Heart left ventricle (tissue), 16 donors: Measurements from ENCODE around the gene BATF3. TPM values are rescaled to one million over a fixed set of nuclear protein-coding genes. Genes with fewer than 3 reads are reported as not detected.
A peak's percentile ranks its signal among the peaks of the same experiment; 100 is the strongest.

Experiments used
- ATAC-seq, 4 donors: fragments of 200-7000 bp; cut with Tn5 transposase; one replicate each; pipeline ENCODE4 v1.9.1; 2020 to 2022; ENCODE audit warnings: moderate library complexity in 4 of 4, mild to moderate bottlenecking in 3 of 4, moderate number of reproducible peaks in 1 of 4
- DNase-seq, 5 donors: peaks; one replicate each; pipeline ENCODE4 v3.0.0-alpha.2; 2020
- H3K27ac ChIP-seq, 12 donors: fragments of 200-600 bp; sonication (generic) in 4 of 12; one replicate each; pipeline versions ENCODE4 v1.5.0 to v1.8.0; 2016 to 2022; ENCODE audit warnings: mild to moderate bottlenecking in 2 of 12
- H3K27me3 ChIP-seq, 9 donors: fragments of 200-600 bp; sonication (generic) in 2 of 9; one replicate each; pipeline versions ENCODE4 v1.5.1 to v1.8.0; 2016 to 2022; ENCODE audit warnings: mild to moderate bottlenecking in 3 of 9
- H3K36me3 ChIP-seq, 9 donors: fragments of 200-600 bp; sonication (generic) in 2 of 9; one replicate each; pipeline versions ENCODE4 v1.5.0 to v1.8.0; 2018 to 2022; ENCODE audit warnings: mild to moderate bottlenecking in 2 of 9
- H3K4me1 ChIP-seq, 12 donors: fragments of 200-600 bp; sonication (generic) in 4 of 12; one replicate each; pipeline versions ENCODE4 v1.5.0 to v1.8.0; 2016 to 2022; ENCODE audit warnings: mild to moderate bottlenecking in 3 of 12
- H3K4me3 ChIP-seq, 12 donors: fragments of 200-600 bp; sonication (generic) in 4 of 12; one replicate each; pipeline versions ENCODE4 v1.5.0 to v1.8.0; 2017 to 2022; ENCODE audit warnings: mild to moderate bottlenecking in 9 of 12, moderate library complexity in 4 of 12
- H3K9me3 ChIP-seq, 12 donors: fragments of 200-600 bp; sonication (generic) in 4 of 12; one replicate each; pipeline versions ENCODE4 v1.5.0 to v1.8.0; 2016 to 2022; ENCODE audit warnings: mild to moderate bottlenecking in 1 of 12
- POLR2A ChIP-seq, 2 donors: fragments of 450-650 bp; IDR thresholded peaks; one replicate each; pipeline ENCODE4 v1.6.1; 2017; ENCODE audit warnings: antibody characterized with exemption in 2 of 2, mild to moderate bottlenecking in 2 of 2, moderate library complexity in 2 of 2
- WGBS, 4 donors: extraction: QIAGEN DNeasy Blood & Tissue Kit in 2 of 4; methylation state at CpG; one replicate each; pipeline versions ENCODE4 v1.1.5 to v1.1.7; 2013 to 2018; 5-methylcytosine and 5-hydroxymethylcytosine counted together
- intact Hi-C, 10 donors: fragments of 100-400 bp; cut with DNase I; formaldehyde crosslinking; loops; one replicate each; pipeline versions ENCODE4 v1.11.1 to v1.14.2; 2022
- polyA plus RNA-seq, 2 donors: library from polyadenylated mRNA; stranded (reverse); fragments of 200-250 nt; gene quantifications; one replicate each; pipeline ENCODE4 v1.2.3, GENCODE V29; 2013
- total RNA-seq, 9 donors: library from RNA; depleted of rRNA in 2 of 9; stranded (reverse); fragments of >200 nt in 2 of 9; fragmentation: NEBNext Ultra II Directional in 3 of 9; extraction: Animal tissue kit (Norgen Biotek cat#: 25700) in 3 of 9; gene quantifications; one replicate each; pipeline versions ENCODE4 v1.1.0 to v1.2.4, GENCODE V29; 2016 to 2023
- TF ChIP-seq, protein P1 (sequence below), 12 donors: fragments of 200-600 bp; sonication (generic) in 4 of 12; IDR thresholded peaks; one replicate each; pipeline versions ENCODE4 v1.5.0 to v1.8.0; 2018 to 2022; ENCODE audit warnings: antibody characterized with exemption in 12 of 12, mild to moderate bottlenecking in 5 of 12
- donor health status: ischemic (EF 13 %, LVEDD 7.1; RV severe dilation, severe dysfunction).
- donor health status: healthy with polysubstance abuse.
- donor health status: DM: no; HTN: yes; CAD: no.
- donor health status: DM: no; HTN: no; CAD: no.
- donor health status: ischemic (EF 25% LVEDD 6.9; RV normal size, moderate dysfunction).
- donor health status: ischemic (EF 25% LVEDD 5.7; RV mildly dilated, moderate dysfunction).
- donor health status: healthy.
- donor health status: DM: yes; HTN: yes; CAD: no.
- donor health status: ischemic (EF 35%, LVEDD 5.7; RV mildly dilated, moderate dysfunction).
- donor health status: nonischemic (EF 11% LVEDD 7.7; RV severe dilation, severe dysfunction).
- donor health status: DM: yes; HTN: yes; CAD: no.
- donor health status: PGD.
- donor health status: ischemic (EF 29% LVEDD 5.4; RV normal size, mild dysfunction).
- donor health status: nonischemic (EF 23%, LVEDD 6.1; RV moderate dilation, normal function).

BATF3 gene
- total and polyA plus RNA-seq, 11 donors: 0.50 to 8.9 (median 1.2) TPM; not detected in 1

DNA sequence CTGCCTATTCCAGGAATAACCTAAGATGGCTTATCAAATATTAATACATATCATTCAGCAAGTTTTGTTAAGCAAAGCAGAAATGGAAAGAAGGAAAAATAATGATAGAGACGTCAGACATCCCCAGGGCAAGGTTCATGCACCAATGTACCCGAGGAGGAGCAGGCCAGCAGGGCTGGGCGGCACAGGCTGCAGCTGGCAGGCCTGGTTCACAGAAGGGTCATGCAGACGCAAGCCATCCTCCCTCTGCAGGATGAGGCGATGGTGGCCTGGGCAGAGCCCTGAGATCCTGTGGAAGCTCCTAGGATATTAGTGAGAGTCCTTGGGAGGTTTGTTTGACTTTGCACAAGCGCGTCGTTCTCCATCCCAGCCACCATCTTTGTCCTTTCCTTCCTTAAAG lies 30.0 kb downstream of the BATF3 start:
- intact Hi-C loops: loop anchor here in 7 of 10 donors (5.0 to 10.0 kb wide), 6 partner anchors 33 to 325 kb away; partner anchors contain the start of gene ATF3 (in 1 of the 7)
- 89 to 95% (median 93%) methylated on average over 8 of the region's 8 CpGs for WGBS, 4 donors
- H3K36me3 ChIP-seq: no peaks in the 10 kb centered on the region
- ATAC-seq (no peak), DNase-seq (no peak)
- TF ChIP-seq POLR2A (IDR thresholded peaks at IDR 0.05): no peak
- TF ChIP-seq, protein P1, sequence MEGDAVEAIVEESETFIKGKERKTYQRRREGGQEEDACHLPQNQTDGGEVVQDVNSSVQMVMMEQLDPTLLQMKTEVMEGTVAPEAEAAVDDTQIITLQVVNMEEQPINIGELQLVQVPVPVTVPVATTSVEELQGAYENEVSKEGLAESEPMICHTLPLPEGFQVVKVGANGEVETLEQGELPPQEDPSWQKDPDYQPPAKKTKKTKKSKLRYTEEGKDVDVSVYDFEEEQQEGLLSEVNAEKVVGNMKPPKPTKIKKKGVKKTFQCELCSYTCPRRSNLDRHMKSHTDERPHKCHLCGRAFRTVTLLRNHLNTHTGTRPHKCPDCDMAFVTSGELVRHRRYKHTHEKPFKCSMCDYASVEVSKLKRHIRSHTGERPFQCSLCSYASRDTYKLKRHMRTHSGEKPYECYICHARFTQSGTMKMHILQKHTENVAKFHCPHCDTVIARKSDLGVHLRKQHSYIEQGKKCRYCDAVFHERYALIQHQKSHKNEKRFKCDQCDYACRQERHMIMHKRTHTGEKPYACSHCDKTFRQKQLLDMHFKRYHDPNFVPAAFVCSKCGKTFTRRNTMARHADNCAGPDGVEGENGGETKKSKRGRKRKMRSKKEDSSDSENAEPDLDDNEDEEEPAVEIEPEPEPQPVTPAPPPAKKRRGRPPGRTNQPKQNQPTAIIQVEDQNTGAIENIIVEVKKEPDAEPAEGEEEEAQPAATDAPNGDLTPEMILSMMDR (IDR thresholded peaks at IDR 0.05): no peak
- no peak overlapping the region for H3K4me3 ChIP-seq
- no peak overlapping the region for H3K27ac ChIP-seq
- H3K27me3 ChIP-seq: peaks cover 0 to 5% (median 0%) of the 10 kb centered on the region in 9 donors
- peaks cover 0 to 60% (median 23%) of the 10 kb centered on the region in 12 donors for H3K4me1 ChIP-seq
- no peaks in the 10 kb centered on the region for H3K9me3 ChIP-seq

DNA sequence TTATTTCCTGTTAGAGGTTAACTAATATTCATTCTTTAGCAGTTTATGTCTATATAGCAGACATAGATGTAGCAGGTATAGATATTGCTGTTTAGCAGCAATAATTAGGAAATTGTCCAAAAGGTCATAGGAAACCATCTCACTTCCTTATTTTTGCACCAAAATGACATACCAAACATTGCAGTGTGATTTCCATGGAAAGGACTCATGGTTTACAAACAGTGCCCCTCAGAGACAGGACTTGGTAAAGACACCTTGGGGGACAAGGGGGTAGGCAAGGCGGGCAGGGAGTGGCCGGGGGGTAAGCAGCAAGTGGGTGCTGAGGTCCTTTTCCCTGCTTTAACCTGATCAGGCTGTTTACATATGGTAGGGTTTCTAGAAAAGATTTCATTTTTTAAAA lies 30.5 kb downstream of the BATF3 start:
- no peaks in the 10 kb centered on the region for H3K36me3 ChIP-seq
- intact Hi-C loops: loop anchor here in 7 of 10 donors (5.0 to 10.0 kb wide), 6 partner anchors 33 to 326 kb away; partner anchors contain the start of gene ATF3 (in 1 of the 7)
- whole genome bisulfite sequencing, 4 donors: 71 to 86% (median 80%) methylated on average over 2 of the region's 2 CpGs
- TF ChIP-seq POLR2A (IDR thresholded peaks at IDR 0.05): no peak
- TF ChIP-seq, protein P1 (IDR thresholded peaks at IDR 0.05): peak in 4 of 12 donors; percentile 19 to 25 (median 24)
- peaks cover 0 to 5% (median 0%) of the 10 kb centered on the region in 9 donors for H3K27me3 ChIP-seq
- no peaks in the 10 kb centered on the region for H3K9me3 ChIP-seq
- ATAC-seq: no peak
- no peak for DNase-seq
- H3K4me3 ChIP-seq: no peak overlapping the region
- H3K4me1 ChIP-seq: peaks cover 0 to 60% (median 23%) of the 10 kb centered on the region in 12 donors
- H3K27ac ChIP-seq: peak overlapping the region in 2 of 12 donors; percentile 83 to 84

DNA sequence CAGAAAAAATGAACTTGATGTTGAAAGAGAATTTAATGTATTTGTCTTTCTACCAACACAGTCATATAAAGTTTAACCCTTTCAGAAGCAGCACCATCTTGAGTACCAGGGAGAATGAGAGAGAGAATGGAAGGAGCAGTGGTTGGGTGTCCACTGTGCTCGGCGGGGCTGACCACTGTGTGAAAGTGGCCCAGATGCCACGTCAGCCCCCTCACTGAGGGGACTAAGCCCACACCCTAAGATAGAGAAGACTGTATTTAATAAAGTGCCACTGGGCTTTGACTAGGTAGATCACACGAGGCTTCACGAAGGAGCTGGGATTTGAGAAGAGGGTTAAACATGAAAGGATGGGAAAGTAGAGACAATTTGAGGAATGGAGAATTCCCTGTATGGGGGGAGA lies 31.2 kb downstream of the BATF3 start:
- TF ChIP-seq, protein P1 (IDR thresholded peaks at IDR 0.05): no peak
- TF ChIP-seq POLR2A (IDR thresholded peaks at IDR 0.05): no peak
- DNase-seq (peak in 1 of 5 donors; percentile 28), ATAC-seq (no peak)
- Histone ChIP-seq H3K27me3 (peaks cover 0 to 5% (median 0%) of the 10 kb centered on the region in 9 donors), H3K9me3 (no peaks in the 10 kb centered on the region), H3K27ac (peak overlapping the region in 7 of 12 donors; percentile 62 to 85 (median 74)), H3K4me3 (peak overlapping the region in 1 of 12 donors; percentile 14), H3K36me3 (no peaks in the 10 kb centered on the region), H3K4me1 (peaks cover 0 to 60% (median 23%) of the 10 kb centered on the region in 12 donors)
- WGBS, 4 donors: 87 to 91% (median 89%) methylated on average over 5 of the region's 5 CpGs
- intact Hi-C loops: loop anchor here in 7 of 10 donors (5.0 to 10.0 kb wide), 6 partner anchors 34 to 326 kb away; partner anchors contain the start of gene ATF3 (in 1 of the 7)

DNA sequence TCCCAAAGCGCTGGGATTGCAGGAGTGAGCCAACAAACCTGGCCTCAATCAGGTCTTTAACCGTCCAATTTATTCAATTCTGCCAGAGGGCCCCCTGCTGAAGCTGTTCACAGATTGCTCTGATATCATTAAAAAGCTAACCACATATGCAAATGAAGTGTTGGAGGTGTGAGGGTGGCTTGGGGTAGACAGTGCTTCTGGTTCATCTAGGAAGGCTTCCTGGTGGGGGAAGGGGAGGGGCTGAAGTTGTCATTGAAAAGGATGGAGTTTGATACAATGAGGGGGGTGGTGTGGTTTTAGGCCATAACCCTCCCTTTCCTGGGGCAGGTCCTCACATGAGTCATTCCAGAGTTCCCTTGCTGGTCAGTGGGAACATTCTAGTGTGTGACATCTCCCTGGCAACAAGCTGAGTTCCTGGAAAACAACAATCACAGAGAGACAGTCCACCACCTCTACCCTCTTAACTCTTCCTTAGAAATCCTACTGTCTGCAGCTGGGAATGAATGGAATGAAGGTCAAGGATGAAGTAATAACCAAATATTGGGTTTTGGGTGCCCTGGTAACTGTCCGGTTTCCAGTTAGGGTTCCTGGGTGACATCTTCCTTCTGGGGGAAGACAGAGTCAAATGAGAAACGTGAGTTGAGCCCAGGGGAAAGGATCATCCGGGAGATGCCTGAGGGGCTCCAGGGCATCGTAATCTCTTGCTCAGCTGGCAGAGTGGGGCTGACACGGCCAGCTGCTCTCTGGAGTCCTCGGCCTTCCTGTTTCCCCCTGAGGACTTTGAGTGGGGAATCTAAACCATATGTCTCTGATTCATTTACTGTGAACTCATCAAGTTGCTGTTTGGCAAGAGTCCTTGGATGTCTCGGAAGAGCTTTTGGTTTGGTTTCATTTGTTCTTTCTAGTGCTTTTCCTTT lies 32.2 kb downstream of the BATF3 start:
- DNase-seq: peak; percentile 41 to 71 (median 58)
- peaks cover 0 to 5% (median 0%) of the 10 kb centered on the region in 9 donors for H3K27me3 ChIP-seq
- WGBS, 4 donors: 49 to 55% (median 51%) methylated on average over 9 of the region's 9 CpGs
- H3K9me3 ChIP-seq: no peaks in the 10 kb centered on the region
- H3K4me1 ChIP-seq: peaks cover 0 to 60% (median 23%) of the 10 kb centered on the region in 12 donors
- no peaks in the 10 kb centered on the region for H3K36me3 ChIP-seq
- H3K27ac ChIP-seq: peak overlapping the region in 11 of 12 donors; percentile 20 to 85 (median 65)
- TF ChIP-seq POLR2A (IDR thresholded peaks at IDR 0.05): no peak
- TF ChIP-seq, protein P1 (IDR thresholded peaks at IDR 0.05): no peak
- intact Hi-C loops: loop anchor here in 7 of 10 donors (2.0 to 10.0 kb wide), 7 partner anchors 35 to 327 kb away; partner anchors contain the start of gene ATF3 (in 2 of the 7)
- peak overlapping the region in 6 of 12 donors; percentile 4 to 15 (median 10) for H3K4me3 ChIP-seq
- ATAC-seq: peak; percentile 29 to 79 (median 66)
